ENCODE data around the gene PDGFC.

Gene PDGFC

GRCh38 chr4:156959298-156959702 is 12.3 kb downstream of the PDGFC start:
- H3K27me3 ChIP-seq (ENCODE audit: insufficient read depth, low read length) = no peaks in the 10 kb centered on the region
- peaks cover 5% of the 10 kb centered on the region; the same call in 1 of the 2 replicates for H3K4me1 ChIP-seq (ENCODE audit: insufficient read depth, low read length)
- H3K9ac ChIP-seq (ENCODE audit: low read depth, low read length) = no peak overlapping the region

GRCh38 chr4:156958276-156959074 is 13.1 kb downstream of the PDGFC start:
- Histone ChIP-seq H3K4me1 (ENCODE audit: insufficient read depth, low read length) (peaks cover 8% of the 10 kb centered on the region; the same call in 1 of the 2 replicates), H3K9ac (ENCODE audit: low read depth, low read length) (no peak overlapping the region), H3K27ac (ENCODE audit: low read length) (no peak overlapping the region)

More at GRCh38 chr4:156959298-156959702, 12.3 kb downstream of the PDGFC start:
- Histone ChIP-seq H3K9me3 (ENCODE audit: insufficient read depth, low read depth, low read length) (no peaks in the 10 kb centered on the region), H3K27ac (ENCODE audit: low read length) (no peak overlapping the region), H3K4me3 (ENCODE audit: low read length) (no peak overlapping the region), H3K36me3 (ENCODE audit: insufficient read depth, low read depth, low read length) (no peaks in the 10 kb centered on the region)

GRCh38 chr4:156957556-156957955 is 14.0 kb downstream of the PDGFC start:
- Histone ChIP-seq H3K27me3 (ENCODE audit: insufficient read depth, low read length) (no peaks in the 10 kb centered on the region), H3K9me3 (ENCODE audit: insufficient read depth, low read depth, low read length) (no peaks in the 10 kb centered on the region), H3K36me3 (ENCODE audit: insufficient read depth, low read depth, low read length) (no peaks in the 10 kb centered on the region), H3K27ac (ENCODE audit: low read length) (no peak overlapping the region), H3K4me1 (ENCODE audit: insufficient read depth, low read length) (peaks cover 14% of the 10 kb centered on the region; the same call in 1 of the 2 replicates), H3K9ac (ENCODE audit: low read depth, low read length) (no peak overlapping the region), H3K4me3 (ENCODE audit: low read length) (no peak overlapping the region)

More at GRCh38 chr4:156958276-156959074, 13.1 kb downstream of the PDGFC start:
- H3K36me3 ChIP-seq (ENCODE audit: insufficient read depth, low read depth, low read length) = no peaks in the 10 kb centered on the region
- H3K4me3 ChIP-seq (ENCODE audit: low read length) = no peak overlapping the region
- no peaks in the 10 kb centered on the region for H3K27me3 ChIP-seq (ENCODE audit: insufficient read depth, low read length)
- H3K9me3 ChIP-seq (ENCODE audit: insufficient read depth, low read depth, low read length) = no peaks in the 10 kb centered on the region

- Histone ChIP-seq H3K27me3 (ENCODE audit: insufficient read depth, low read length) (no peaks in the 10 kb centered on the region), H3K27ac (ENCODE audit: low read length) (no peak overlapping the region), H3K9me3 (ENCODE audit: insufficient read depth, low read depth, low read length) (no peaks in the 10 kb centered on the region), H3K9ac (ENCODE audit: low read depth, low read length) (no peak overlapping the region), H3K4me3 (ENCODE audit: low read length) (no peak overlapping the region), H3K4me1 (ENCODE audit: insufficient read depth, low read length) (peaks cover 12% of the 10 kb centered on the region; the same call in 1 of the 2 replicates), H3K36me3 (ENCODE audit: insufficient read depth, low read depth, low read length) (no peaks in the 10 kb centered on the region)
Measured at GRCh38 chr4:156956826-156957368, 14.7 kb downstream of the PDGFC start.

GRCh38 chr4:156956359-156956758 is 15.2 kb downstream of the PDGFC start:
- no peak overlapping the region for H3K27ac ChIP-seq (ENCODE audit: low read length)
- no peaks in the 10 kb centered on the region for H3K27me3 ChIP-seq (ENCODE audit: insufficient read depth, low read length)
- H3K9ac ChIP-seq (ENCODE audit: low read depth, low read length) = no peak overlapping the region
- peaks cover 9% of the 10 kb centered on the region; the same call in 1 of the 2 replicates for H3K4me1 ChIP-seq (ENCODE audit: insufficient read depth, low read length)
- no peaks in the 10 kb centered on the region for H3K36me3 ChIP-seq (ENCODE audit: insufficient read depth, low read depth, low read length)
- no peak overlapping the region for H3K4me3 ChIP-seq (ENCODE audit: low read length)
- no peaks in the 10 kb centered on the region for H3K9me3 ChIP-seq (ENCODE audit: insufficient read depth, low read depth, low read length)

- H3K27ac ChIP-seq (ENCODE audit: low read length) = no peak overlapping the region
- no peak overlapping the region for H3K4me3 ChIP-seq (ENCODE audit: low read length)
- peaks cover 9% of the 10 kb centered on the region; the same call in 1 of the 2 replicates for H3K4me1 ChIP-seq (ENCODE audit: insufficient read depth, low read length)
- H3K9me3 ChIP-seq (ENCODE audit: insufficient read depth, low read depth, low read length) = no peaks in the 10 kb centered on the region
- H3K9ac ChIP-seq (ENCODE audit: low read depth, low read length) = no peak overlapping the region
- no peaks in the 10 kb centered on the region for H3K36me3 ChIP-seq (ENCODE audit: insufficient read depth, low read depth, low read length)
- H3K27me3 ChIP-seq (ENCODE audit: insufficient read depth, low read length) = no peaks in the 10 kb centered on the region
Measured at GRCh38 chr4:156954587-156954986, 17.0 kb downstream of the PDGFC start.

- no peaks in the 10 kb centered on the region for H3K9me3 ChIP-seq (ENCODE audit: insufficient read depth, low read depth, low read length)
- H3K4me1 ChIP-seq (ENCODE audit: insufficient read depth, low read length) = peaks cover 9% of the 10 kb centered on the region; the same call in 1 of the 2 replicates
- no peaks in the 10 kb centered on the region for H3K36me3 ChIP-seq (ENCODE audit: insufficient read depth, low read depth, low read length)
- no peak overlapping the region for H3K27ac ChIP-seq (ENCODE audit: low read length)
- H3K27me3 ChIP-seq (ENCODE audit: insufficient read depth, low read length) = no peaks in the 10 kb centered on the region
- no peak overlapping the region for H3K4me3 ChIP-seq (ENCODE audit: low read length)
- H3K9ac ChIP-seq (ENCODE audit: low read depth, low read length) = no peak overlapping the region
Measured at GRCh38 chr4:156953951-156954350, 17.6 kb downstream of the PDGFC start.

- Histone ChIP-seq H3K27ac (ENCODE audit: low read length) (no peak overlapping the region), H3K4me3 (ENCODE audit: low read length) (no peak overlapping the region), H3K9me3 (ENCODE audit: insufficient read depth, low read depth, low read length) (no peaks in the 10 kb centered on the region), H3K4me1 (ENCODE audit: insufficient read depth, low read length) (peaks cover 9% of the 10 kb centered on the region; the same call in 1 of the 2 replicates), H3K27me3 (ENCODE audit: insufficient read depth, low read length) (no peaks in the 10 kb centered on the region), H3K9ac (ENCODE audit: low read depth, low read length) (no peak overlapping the region), H3K36me3 (ENCODE audit: insufficient read depth, low read depth, low read length) (no peaks in the 10 kb centered on the region)
Measured at GRCh38 chr4:156953001-156953400, 18.6 kb downstream of the PDGFC start.

GRCh38 chr4:156952078-156952759 is 19.4 kb downstream of the PDGFC start:
- Histone ChIP-seq H3K36me3 (ENCODE audit: insufficient read depth, low read depth, low read length) (no peaks in the 10 kb centered on the region), H3K4me1 (ENCODE audit: insufficient read depth, low read length) (peaks cover 9% of the 10 kb centered on the region; the same call in 1 of the 2 replicates), H3K9ac (ENCODE audit: low read depth, low read length) (no peak overlapping the region), H3K4me3 (ENCODE audit: low read length) (no peak overlapping the region), H3K27ac (ENCODE audit: low read length) (no peak overlapping the region), H3K27me3 (ENCODE audit: insufficient read depth, low read length) (no peaks in the 10 kb centered on the region), H3K9me3 (ENCODE audit: insufficient read depth, low read depth, low read length) (no peaks in the 10 kb centered on the region)

GRCh38 chr4:156950948-156951347 is 20.7 kb downstream of the PDGFC start:
- peaks cover 9% of the 10 kb centered on the region; the same call in 1 of the 2 replicates for H3K4me1 ChIP-seq (ENCODE audit: insufficient read depth, low read length)
- H3K27me3 ChIP-seq (ENCODE audit: insufficient read depth, low read length) = no peaks in the 10 kb centered on the region
- H3K36me3 ChIP-seq (ENCODE audit: insufficient read depth, low read depth, low read length) = no peaks in the 10 kb centered on the region
- H3K9me3 ChIP-seq (ENCODE audit: insufficient read depth, low read depth, low read length) = no peaks in the 10 kb centered on the region
- no peak overlapping the region for H3K9ac ChIP-seq (ENCODE audit: low read depth, low read length)
- H3K27ac ChIP-seq (ENCODE audit: low read length) = no peak overlapping the region
- H3K4me3 ChIP-seq (ENCODE audit: low read length) = no peak overlapping the region

- no peaks in the 10 kb centered on the region for H3K36me3 ChIP-seq (ENCODE audit: insufficient read depth, low read depth, low read length)
- H3K27ac ChIP-seq (ENCODE audit: low read length) = no peak overlapping the region
- no peak overlapping the region for H3K4me3 ChIP-seq (ENCODE audit: low read length)
- H3K4me1 ChIP-seq (ENCODE audit: insufficient read depth, low read length) = peaks cover 9% of the 10 kb centered on the region; the same call in 1 of the 2 replicates
- H3K9ac ChIP-seq (ENCODE audit: low read depth, low read length) = no peak overlapping the region
- no peaks in the 10 kb centered on the region for H3K27me3 ChIP-seq (ENCODE audit: insufficient read depth, low read length)
- no peaks in the 10 kb centered on the region for H3K9me3 ChIP-seq (ENCODE audit: insufficient read depth, low read depth, low read length)
Measured at GRCh38 chr4:156950090-156950489, 21.5 kb downstream of the PDGFC start.

Measured in iPS-20b (cell line).